ENCODE results near the gene TATDN2. TPM values are rescaled to one million over a fixed set of nuclear protein-coding genes. Genes with fewer than 3 reads are reported as not detected.

Gene TATDN2
- total RNA-seq, 1 experiment from 2014 or later: 30.4 TPM

- CTCF ChIA-PET: interaction anchor here (1.6 kb wide), 1 partner anchor 16 kb away, joined by 3 read pairs; no protein-coding TSS in a partner anchor
- H3K36me3 ChIP-seq (ENCODE audit: control insufficient read depth, insufficient read depth, low read length): peaks cover 9% of the 10 kb centered on the region; the same call in 1 of the 2 replicates
- H3K4me1 ChIP-seq (ENCODE audit: control insufficient read depth, insufficient read depth, low read length): no peaks in the 10 kb centered on the region
- in situ Hi-C loops (cut with HindIII; ENCODE audit: low pct_unique_long_range_greater_than_20kb, low sequenced_read_pairs) (no loop called here), intact Hi-C loops (cut with micrococcal nuclease; ENCODE audit: unreplicated experiment) (no loop called here)
- ATAC-seq (no peak), DNase-seq (ENCODE audit: low read depth, low spot score) (no peak)
- POLR2A ChIA-PET: no interaction called here
- BruUV-seq (replicated peaks): no TSS peak
- no peak overlapping the region for H3K4me3 ChIP-seq (ENCODE audit: low read depth in 2 of 2, low read length in 2 of 2)
- H3K9me3 ChIP-seq (ENCODE audit: control insufficient read depth, insufficient read depth, low read depth, low read length): no peaks in the 10 kb centered on the region
- no peaks in the 10 kb centered on the region for H3K27me3 ChIP-seq (ENCODE audit: control insufficient read depth, insufficient read depth, low read length)
- TF ChIP-seq TCF7L2 (IDR thresholded peaks at IDR 0.05; ENCODE audit: low read depth, low read length): no peak
- no peak for TF ChIP-seq REST (IDR thresholded peaks at IDR 0.05; ENCODE audit: insufficient read depth in 1 of 2, low read depth in 2 of 2, low read length in 1 of 2)
- no peak for TF ChIP-seq SIN3A (IDR thresholded peaks at IDR 0.05; ENCODE audit: borderline replicate concordance, insufficient read depth, low read depth, low read length)
- no peak for TF ChIP-seq CTCF (IDR thresholded peaks at IDR 0.05)
- TF ChIP-seq POLR2AphosphoS5 (IDR thresholded peaks at IDR 0.05; ENCODE audit: low read depth, low read length): no peak
- H3K27ac ChIP-seq (ENCODE audit: low read length): no peak overlapping the region
These were observed 37.2 kb downstream of the TATDN2 start for GRCh38 chr3:10285272-10286132.

- Histone ChIP-seq H3K27ac (ENCODE audit: low read length) (no peak overlapping the region), H3K4me1 (ENCODE audit: control insufficient read depth, insufficient read depth, low read length) (no peaks in the 10 kb centered on the region), H3K36me3 (ENCODE audit: control insufficient read depth, insufficient read depth, low read length) (peaks cover 9% of the 10 kb centered on the region; the same call in 1 of the 2 replicates), H3K4me3 (ENCODE audit: low read depth in 2 of 2, low read length in 2 of 2) (no peak overlapping the region), H3K9me3 (ENCODE audit: control insufficient read depth, insufficient read depth, low read depth, low read length) (no peaks in the 10 kb centered on the region), H3K27me3 (ENCODE audit: control insufficient read depth, insufficient read depth, low read length) (no peaks in the 10 kb centered on the region)
- TF ChIP-seq TCF7L2 (IDR thresholded peaks at IDR 0.05; ENCODE audit: low read depth, low read length) (no peak), REST (IDR thresholded peaks at IDR 0.05; ENCODE audit: insufficient read depth in 1 of 2, low read depth in 2 of 2, low read length in 1 of 2) (no peak), CTCF (IDR thresholded peaks at IDR 0.05) (no peak), POLR2AphosphoS5 (IDR thresholded peaks at IDR 0.05; ENCODE audit: low read depth, low read length) (no peak), SIN3A (IDR thresholded peaks at IDR 0.05; ENCODE audit: borderline replicate concordance, insufficient read depth, low read depth, low read length) (no peak)
- POLR2A ChIA-PET: no interaction called here
- BruUV-seq (replicated peaks): no TSS peak
- no peak for DNase-seq (ENCODE audit: low read depth, low spot score)
- no peak for ATAC-seq
- intact Hi-C loops (cut with micrococcal nuclease; ENCODE audit: unreplicated experiment) (no loop called here), in situ Hi-C loops (cut with HindIII; ENCODE audit: low pct_unique_long_range_greater_than_20kb, low sequenced_read_pairs) (no loop called here)
- CTCF ChIA-PET: interaction anchor here (1.6 kb wide), 1 partner anchor 17 kb away, joined by 3 read pairs; no protein-coding TSS in a partner anchor
These were observed 37.9 kb downstream of the TATDN2 start for GRCh38 chr3:10286133-10286524.
